SU-DHL-6 (cell line): ENCODE results near the gene CCND2.

Source experiments
- CTCF ChIP-seq: fragments of 200-600 bp; sonication (generic); IDR thresholded peaks from one replicate; pipeline ENCODE4 v1.5.1; 2017; ENCODE audit warnings: antibody characterized with exemption, mild to moderate bottlenecking, low read length, moderate library complexity; ENCODE audit not compliant: insufficient read depth, poor library complexity, severe bottlenecking
- EZH2phosphoT487 ChIP-seq: fragments of 200-600 bp; sonication (generic), shearing (Covaris generic); conservative IDR thresholded peaks from 2 replicates; pipeline ENCODE4 v1.6.1; 2018; ENCODE audit warnings: mild to moderate bottlenecking, antibody characterized with exemption, low read length, moderate library complexity, mixed read lengths

DNA sequence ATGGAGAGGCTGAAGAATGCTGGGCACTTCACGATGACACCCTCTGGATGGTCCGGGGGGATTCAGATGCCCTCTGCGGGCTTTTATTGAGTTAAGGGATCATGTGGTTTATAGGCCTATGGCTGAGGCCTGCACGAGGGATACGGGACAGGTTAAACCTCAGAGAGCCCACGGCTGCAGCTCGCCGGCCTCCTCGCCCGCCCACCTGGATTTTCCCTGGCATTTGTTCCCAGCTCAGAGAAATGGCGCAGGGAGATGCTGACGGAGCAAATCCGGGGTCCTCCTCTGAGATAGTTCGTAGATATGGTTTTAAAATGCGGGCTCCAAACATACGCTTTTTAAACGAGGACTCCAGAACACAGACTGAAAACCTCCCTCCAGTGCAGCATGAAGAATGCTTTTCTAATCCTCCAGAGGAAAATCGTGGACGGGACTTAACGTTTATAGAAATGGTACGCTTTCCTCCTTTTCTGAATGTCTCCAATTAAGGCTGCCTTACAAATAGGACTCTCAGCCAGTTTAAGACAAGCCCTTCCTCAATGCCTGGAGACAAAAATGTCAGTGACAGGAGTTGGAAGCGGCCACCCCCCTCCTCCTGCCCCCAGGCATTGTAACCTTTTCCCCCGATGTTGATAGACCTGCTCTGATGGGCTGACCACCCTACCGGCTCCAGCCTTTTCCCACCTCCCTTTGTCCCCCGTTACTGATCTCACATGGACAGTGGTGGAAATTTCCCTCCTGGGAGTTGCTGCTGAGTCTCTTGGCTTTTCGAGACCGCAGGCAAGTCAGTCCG is 16.6 kb downstream of the CCND2 start:
- TF ChIP-seq EZH2phosphoT487 (no peak), CTCF (no peak)
